CD4-positive, alpha-beta T cell treated with Interleukin-6 at 100 ng/mL for 8 hours (primary cell): ENCODE data around the gene ITGA5.

Source experiments
- DNase-seq: peaks from one replicate; pipeline ENCODE4 v3.0.0-alpha.2; 2020; ENCODE audit warnings: mixed read lengths, low spot score

Gene ITGA5

DNA sequence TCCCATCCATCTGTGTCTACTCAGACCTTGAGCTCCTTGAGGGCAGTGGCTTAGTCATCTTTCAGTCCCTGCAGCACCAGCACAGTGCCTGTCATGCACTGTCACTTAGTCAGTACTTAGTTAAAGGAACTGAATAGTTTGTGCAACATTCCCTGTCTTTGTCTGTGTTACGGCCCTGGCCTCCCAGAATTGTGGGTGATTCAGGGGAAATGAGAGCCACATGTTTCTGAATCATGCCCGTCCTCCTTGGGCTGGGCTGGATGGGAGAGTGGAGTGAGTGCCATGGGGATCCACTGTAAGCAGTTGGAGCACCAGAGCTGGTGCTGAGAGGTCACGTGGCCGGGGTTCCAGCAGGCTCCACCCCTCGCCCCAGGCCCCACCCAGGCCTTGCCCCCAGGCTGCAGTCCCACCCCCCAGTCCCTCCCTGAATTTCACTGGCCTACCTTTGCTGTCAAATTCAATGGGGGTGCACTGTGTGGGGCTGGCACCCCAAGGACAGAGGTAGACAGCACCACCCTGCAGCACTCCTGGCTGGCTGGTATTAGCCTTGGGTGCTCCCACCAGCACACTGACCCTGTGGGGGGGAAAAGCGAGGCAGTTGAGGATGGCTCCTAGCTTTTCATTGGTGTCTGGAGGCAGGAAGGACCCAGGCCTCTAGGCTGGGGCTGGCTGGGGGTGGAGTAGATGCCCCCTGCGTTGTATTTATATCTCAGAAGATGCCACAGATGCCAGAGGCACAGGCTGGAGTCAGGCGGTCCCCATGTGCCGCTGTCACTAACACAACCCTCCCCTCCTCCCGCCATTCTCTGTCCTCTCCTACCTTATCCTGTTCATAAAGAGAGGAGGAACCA, 7.5 kb downstream of the ITGA5 start:
- peak; percentile 64 for DNase-seq

DNA sequence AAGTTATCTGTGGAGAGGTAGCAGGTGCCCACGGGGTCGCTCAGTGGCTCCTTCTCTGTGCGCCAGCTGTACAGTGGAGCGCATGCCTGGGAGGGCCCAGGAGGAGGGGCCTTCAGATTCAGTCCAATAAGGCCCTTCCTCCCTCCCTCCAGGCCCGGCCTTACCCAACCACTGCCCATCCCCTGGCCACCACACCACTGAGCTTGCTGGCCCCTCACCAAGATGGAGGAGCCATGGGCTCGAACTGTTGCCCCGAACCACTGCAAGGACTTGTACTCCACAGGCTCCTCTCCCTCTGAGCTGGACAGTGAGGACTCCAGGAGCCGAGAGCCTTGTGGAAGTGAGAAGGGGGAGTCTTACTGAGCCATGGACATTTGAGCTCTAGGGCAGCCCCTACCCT, 9.8 kb downstream of the ITGA5 start:
- DNase-seq = no peak

- no peak for DNase-seq
Observed at GRCh38 chr12:54407183-54407905, 11.7 kb downstream of the ITGA5 start.

DNA sequence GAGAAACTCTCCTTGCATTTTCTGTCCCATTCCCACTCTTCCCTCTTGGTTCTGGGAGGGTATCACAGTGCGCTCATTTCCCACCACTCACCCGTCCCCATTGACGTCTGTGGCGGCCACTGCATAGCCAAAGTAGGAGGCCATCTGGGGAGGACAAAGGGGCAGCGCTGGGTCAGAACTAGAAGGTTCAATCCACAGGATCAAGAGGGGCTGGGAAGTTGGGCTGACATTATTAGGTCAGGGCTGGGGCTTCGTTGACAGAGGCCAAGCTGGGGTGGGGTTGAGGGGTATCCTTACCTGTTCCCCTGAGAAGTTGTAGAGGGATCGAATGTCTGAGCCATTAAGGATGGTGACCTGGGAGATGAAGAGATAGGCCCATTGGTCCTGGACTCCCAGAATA, 13.5 kb downstream of the ITGA5 start:
- DNase-seq = no peak

- no peak for DNase-seq
Observed at GRCh38 chr12:54405106-54405505, 14.0 kb downstream of the ITGA5 start.

GRCh38 chr12:54404061-54405004, 14.7 kb downstream of the ITGA5 start:
- peak; percentile 57 for DNase-seq

DNA sequence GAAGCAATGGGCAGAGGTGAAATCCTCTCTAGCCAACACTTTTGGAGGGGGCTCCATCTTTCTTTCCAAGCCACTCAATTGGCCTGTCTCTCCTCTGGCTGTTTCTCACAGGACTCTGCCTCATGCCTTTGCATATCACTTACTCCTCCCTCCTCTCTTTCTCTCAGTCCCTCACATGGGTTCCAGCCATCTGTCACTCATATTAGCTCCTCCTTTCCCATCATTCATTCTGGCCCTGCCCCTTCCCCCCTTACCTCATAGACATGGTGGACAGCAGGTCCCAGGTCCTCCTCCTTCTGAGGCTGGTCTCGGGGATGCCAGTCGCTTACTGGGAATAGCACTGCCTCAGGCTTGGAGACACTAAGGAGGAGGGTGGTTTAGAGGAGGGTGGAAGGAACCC, 17.9 kb downstream of the ITGA5 start:
- no peak for DNase-seq

- peak; percentile 85 for DNase-seq
Observed at GRCh38 chr12:54398995-54399793, 19.9 kb downstream of the ITGA5 start.

GRCh38 chr12:54398218-54398617, 20.8 kb downstream of the ITGA5 start:
- no peak for DNase-seq

- no peak for DNase-seq
Observed at GRCh38 chr12:54397157-54397556, 21.9 kb downstream of the ITGA5 start.

DNA sequence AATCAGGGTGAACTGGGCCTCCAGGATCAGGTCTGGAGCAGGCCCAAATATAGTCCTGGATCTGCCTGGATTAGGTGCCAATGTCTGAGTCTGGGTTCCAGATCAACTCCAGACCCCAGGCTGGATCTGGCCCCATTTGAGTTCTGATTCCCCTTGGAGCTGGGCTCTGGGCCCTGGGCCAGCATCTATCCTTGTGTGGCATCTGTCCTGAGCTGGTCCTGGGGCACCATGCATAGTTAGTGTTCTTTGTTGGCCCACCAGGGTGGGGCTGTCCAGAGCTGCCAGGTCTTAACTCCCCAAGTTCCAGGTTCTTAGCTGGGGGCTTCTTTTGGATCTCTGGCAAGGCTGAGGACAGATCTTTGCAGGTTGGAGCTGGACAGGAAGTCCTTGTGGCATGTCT, 23.5 kb downstream of the ITGA5 start:
- no peak for DNase-seq

- no peak for DNase-seq
Observed at GRCh38 chr12:54394986-54395385, 24.1 kb downstream of the ITGA5 start.

- DNase-seq = peak; percentile 36
Observed at GRCh38 chr12:54394281-54394719, 24.8 kb downstream of the ITGA5 start.

DNA sequence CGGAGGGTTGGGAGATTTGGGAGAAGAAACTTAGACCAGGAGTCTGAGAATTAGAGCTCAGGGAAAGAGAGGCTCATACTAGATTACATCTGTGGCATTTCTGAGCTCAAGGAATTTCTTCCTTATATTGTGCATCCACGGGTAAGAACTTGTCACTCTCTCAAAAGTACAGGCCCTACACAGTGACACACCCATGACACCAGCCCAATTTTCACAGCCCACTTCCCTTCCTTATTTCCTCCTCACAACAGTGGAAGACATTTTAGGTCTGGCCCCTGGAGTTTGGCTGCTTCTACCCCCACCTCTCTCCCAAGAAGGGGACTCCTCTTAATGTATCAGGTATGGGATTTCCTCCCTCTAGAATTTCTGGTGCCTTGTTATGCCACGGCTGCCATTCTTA, 25.3 kb downstream of the ITGA5 start:
- no peak for DNase-seq

DNA sequence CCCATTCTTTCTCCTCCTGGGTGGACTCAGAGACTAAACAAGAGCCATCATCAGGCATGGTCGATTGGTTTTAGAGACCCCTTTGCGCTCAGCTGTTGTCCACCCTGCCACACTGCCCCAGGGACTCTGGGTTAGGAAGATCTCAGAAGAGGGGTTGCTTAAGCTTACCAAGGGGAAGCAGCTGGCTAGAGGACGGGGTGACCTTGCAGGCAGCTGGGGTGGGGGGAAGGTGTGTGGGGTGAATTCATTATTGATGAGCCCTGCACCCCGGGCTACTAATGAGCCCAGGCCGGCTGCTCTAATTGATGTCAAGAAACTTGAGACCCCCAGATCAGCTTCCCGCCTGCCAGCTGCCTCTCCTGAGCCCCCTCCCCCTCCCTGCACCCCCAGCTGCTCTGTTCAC, 25.9 kb downstream of the ITGA5 start:
- DNase-seq = no peak

GRCh38 chr12:54392485-54393206, 26.4 kb downstream of the ITGA5 start:
- DNase-seq = no peak

- peak; percentile 69 for DNase-seq
Observed at GRCh38 chr12:54390668-54391551, 28.2 kb downstream of the ITGA5 start.

- no peak for DNase-seq
Observed at GRCh38 chr12:54390176-54390667, 28.8 kb downstream of the ITGA5 start.

DNA sequence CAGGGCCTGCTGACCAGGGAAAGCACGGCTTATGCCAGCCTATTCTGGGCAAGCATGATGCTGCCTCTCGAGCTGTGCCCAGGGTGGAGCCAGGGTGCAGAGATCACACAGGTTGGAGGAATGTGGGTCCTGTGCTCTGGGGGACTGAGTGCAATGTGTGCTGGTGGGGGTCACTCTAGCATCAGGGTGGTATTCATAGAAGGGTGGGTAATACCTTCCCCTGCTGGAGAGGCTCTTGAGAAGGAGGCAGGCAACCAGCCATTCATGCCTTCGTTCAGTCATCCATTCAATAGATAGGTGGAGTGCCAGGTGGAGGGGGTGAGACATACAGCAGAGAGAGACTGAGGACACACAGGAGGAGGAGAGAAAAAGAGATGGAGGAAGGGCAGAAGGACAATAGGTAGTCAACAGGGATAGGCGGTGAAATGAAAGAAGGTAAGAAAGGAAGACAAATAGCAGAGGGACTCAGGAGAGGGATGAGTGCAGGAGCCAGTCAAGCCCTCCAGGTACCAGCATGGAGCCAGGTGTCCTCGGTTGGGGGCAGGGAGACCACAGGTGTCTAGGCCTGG, 29.4 kb downstream of the ITGA5 start:
- DNase-seq = no peak
